C4-2B (cell line): ENCODE results near the gene COG1.

Experiments used
- CTCF ChIP-seq: fragments of 450-650 bp; conservative IDR thresholded peaks from 2 replicates; pipeline ENCODE4 v1.5.1; 2017; ENCODE audit warnings: mild to moderate bottlenecking
- ZFX ChIP-seq: fragments of 450-650 bp; IDR thresholded peaks from 2 replicates; pipeline ENCODE4 v1.6.1; 2017

GRCh38 chr17:73192206-73192893, 505 bp upstream of the COG1 start:
- TF ChIP-seq CTCF (no peak), ZFX (0 out of 2 replicates have a peak, but pooled peaks have one; percentile 0)
